PC-9 (cell line): ENCODE results near the gene PARP2. TPM values are rescaled to one million over a fixed set of nuclear protein-coding genes. Genes with fewer than 3 reads are reported as not detected.

Experiments used
- BruUV-seq: library from RNA; stranded (reverse); fragments of 400-500 nt; replicated peaks from 2 replicates; lab custom pipeline; 2021; lab: Mats Ljungman, UMichigan
- CTCF ChIA-PET: fragments of 300-600 bp; sonication (Branson Sonifier 250); formaldehyde crosslinking; loops from one replicate; lab custom pipeline; 2022; ENCODE audit warnings: antibody characterized with exemption; lab: Charles Lee
- POLR2A ChIA-PET: fragments of 300-600 bp; sonication (Branson Sonifier 250); formaldehyde crosslinking; loops from one replicate; lab custom pipeline; 2022; ENCODE audit warnings: antibody characterized with exemption; ENCODE audit not compliant: unreplicated experiment; lab: Charles Lee
- DNase-seq, 2 experiments: peaks; one replicate each; pipeline versions ENCODE4 v3.0.0 to v3.0.0-alpha.2; 2015 to 2022; ENCODE audit warnings: mixed read lengths in 1 of 2
- H2AFZ ChIP-seq: fragments of 200-600 bp; sonication (generic); 2 replicates; pipeline ENCODE4 v1.8.1; 2017; ENCODE audit warnings: antibody characterized with exemption
- H3F3A ChIP-seq: fragments of 200-600 bp; sonication (generic); 2 replicates; pipeline ENCODE4 v1.8.1; 2017; ENCODE audit warnings: antibody characterized with exemption, mild to moderate bottlenecking, low read depth; ENCODE audit not compliant: insufficient read depth
- H3K27ac ChIP-seq: fragments of 200-600 bp; sonication (generic); 2 replicates; pipeline ENCODE4 v1.6.1; 2016; ENCODE audit warnings: mixed run types
- H3K27me3 ChIP-seq: fragments of 200-600 bp; sonication (generic); 2 replicates; pipeline ENCODE4 v1.6.1; 2016; ENCODE audit warnings: low read depth, mixed run types; ENCODE audit not compliant: insufficient read depth
- H3K36me3 ChIP-seq: fragments of 200-600 bp; sonication (generic); 2 replicates; pipeline ENCODE4 v1.6.1; 2016; ENCODE audit warnings: low read depth, mixed run types
- H3K4me1 ChIP-seq: fragments of 200-600 bp; sonication (generic); replicated peaks from 2 replicates; pipeline ENCODE4 v1.6.1; 2016; ENCODE audit warnings: mixed run types; ENCODE audit not compliant: insufficient read depth
- H3K4me2 ChIP-seq: fragments of 200-600 bp; sonication (generic); 2 replicates; pipeline ENCODE4 v1.6.1; 2017; ENCODE audit warnings: mixed run types
- H3K4me3 ChIP-seq: fragments of 200-600 bp; sonication (generic); 2 replicates; pipeline ENCODE4 v1.6.1; 2016; ENCODE audit warnings: mixed run types
- H3K79me2 ChIP-seq: fragments of 200-600 bp; sonication (generic); 2 replicates; pipeline ENCODE4 v1.6.1; 2017; ENCODE audit warnings: low read depth, mixed run types
- H3K9me2 ChIP-seq: fragments of 200-600 bp; sonication (generic); 2 replicates; pipeline ENCODE4 v1.8.1; 2017; ENCODE audit warnings: mild to moderate bottlenecking; ENCODE audit not compliant: insufficient read depth
- H3K9me3 ChIP-seq: fragments of 200-600 bp; sonication (generic); 2 replicates; pipeline ENCODE4 v1.8.1; 2016; ENCODE audit warnings: low read depth; ENCODE audit not compliant: insufficient read depth
- H4K20me1 ChIP-seq: fragments of 200-600 bp; sonication (generic); 2 replicates; pipeline ENCODE4 v1.8.1; 2017; ENCODE audit not compliant: insufficient read depth
- CTCF ChIP-seq: fragments of 200-600 bp; sonication (generic); conservative IDR thresholded peaks from 2 replicates; pipeline ENCODE4 v1.6.1; 2017; ENCODE audit warnings: mixed run types, antibody characterized with exemption, mild to moderate bottlenecking, moderate library complexity
- EZH2 ChIP-seq: fragments of 200-600 bp; sonication (generic); IDR thresholded peaks from 2 replicates; pipeline ENCODE4 v1.8.0; 2017; ENCODE audit warnings: antibody characterized with exemption, low read depth
- intact Hi-C: fragments of 100-400 bp; cut with micrococcal nuclease; formaldehyde crosslinking; loops from one replicate; pipeline ENCODE4 v1.10.0; 2022; ENCODE audit not compliant: unreplicated experiment
- total RNA-seq: library from RNA; stranded (reverse); gene quantifications from 2 replicates; pipeline ENCODE4 v1.2.3, GENCODE V29; 2021

The PARP2 gene
- total RNA-seq, 1 experiment from 2014 or later: 22.1 TPM

DNA sequence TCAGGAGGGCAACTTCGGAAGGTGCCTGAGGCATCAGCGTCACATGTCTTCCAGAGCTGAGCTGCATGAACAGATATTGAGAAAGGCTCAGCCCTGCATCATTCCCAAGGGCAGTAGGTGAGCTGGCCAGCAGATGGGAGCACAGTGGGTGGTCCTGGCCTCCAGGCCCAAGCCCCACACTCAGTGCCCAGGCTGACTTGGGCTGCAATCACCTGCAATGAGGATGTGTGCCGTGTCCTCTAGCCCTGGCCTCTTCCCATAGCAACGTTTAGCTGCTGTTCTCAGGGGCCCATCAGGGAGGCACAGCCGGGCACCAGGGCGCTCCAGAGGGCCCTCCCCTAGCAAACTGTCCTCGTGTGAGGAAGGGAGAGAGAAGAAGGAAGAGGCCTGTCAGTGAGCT is 37.9 kb downstream of the PARP2 start:
- H3K4me2 ChIP-seq: no peak overlapping the region
- no peak overlapping the region for H3K4me3 ChIP-seq
- H3K9me3 ChIP-seq: no peaks in the 10 kb centered on the region
- no TSS peak for BruUV-seq
- POLR2A ChIA-PET: no interaction called here
- no peaks in the 10 kb centered on the region for H3K4me1 ChIP-seq
- H3K36me3 ChIP-seq: no peaks in the 10 kb centered on the region
- no peaks in the 10 kb centered on the region for H3F3A ChIP-seq
- no peak for DNase-seq
- H3K79me2 ChIP-seq: no peaks in the 10 kb centered on the region
- H3K27ac ChIP-seq: no peak overlapping the region
- no peak overlapping the region for H2AFZ ChIP-seq
- H3K27me3 ChIP-seq: no peaks in the 10 kb centered on the region
- no peaks in the 10 kb centered on the region for H4K20me1 ChIP-seq
- CTCF ChIA-PET: no interaction called here
- H3K9me2 ChIP-seq: no peaks in the 10 kb centered on the region
- intact Hi-C loops: no loop called here
- no peak for TF ChIP-seq EZH2
- no peak for TF ChIP-seq CTCF

GRCh38 chr14:20382526-20382925 is 39.1 kb downstream of the PARP2 start:
- Histone ChIP-seq H4K20me1 (no peaks in the 10 kb centered on the region), H3K9me2 (no peaks in the 10 kb centered on the region), H2AFZ (no peak overlapping the region), H3K36me3 (no peaks in the 10 kb centered on the region), H3F3A (no peaks in the 10 kb centered on the region), H3K9me3 (no peaks in the 10 kb centered on the region), H3K4me2 (no peak overlapping the region), H3K27ac (no peak overlapping the region), H3K4me1 (no peaks in the 10 kb centered on the region), H3K27me3 (no peaks in the 10 kb centered on the region), H3K4me3 (no peak overlapping the region), H3K79me2 (no peaks in the 10 kb centered on the region)
- TF ChIP-seq EZH2: no peak
- TF ChIP-seq CTCF: no peak
- ChIA-PET CTCF (no interaction called here), POLR2A (no interaction called here)
- BruUV-seq: no TSS peak
- no peak for DNase-seq
- intact Hi-C loops: no loop called here

- DNase-seq: no peak
- H3K4me2 ChIP-seq: no peak overlapping the region
- H3K4me1 ChIP-seq: no peaks in the 10 kb centered on the region
- no peak overlapping the region for H3K27ac ChIP-seq
- ChIA-PET CTCF (no interaction called here), POLR2A (no interaction called here)
- H3K79me2 ChIP-seq: no peaks in the 10 kb centered on the region
- TF ChIP-seq EZH2 (no peak), CTCF (no peak)
- no peaks in the 10 kb centered on the region for H3K27me3 ChIP-seq
- no peaks in the 10 kb centered on the region for H3F3A ChIP-seq
- no peaks in the 10 kb centered on the region for H4K20me1 ChIP-seq
- no peaks in the 10 kb centered on the region for H3K9me3 ChIP-seq
- no TSS peak for BruUV-seq
- H3K4me3 ChIP-seq: no peak overlapping the region
- no peak overlapping the region for H2AFZ ChIP-seq
- no peaks in the 10 kb centered on the region for H3K36me3 ChIP-seq
- intact Hi-C loops: no loop called here
- H3K9me2 ChIP-seq: no peaks in the 10 kb centered on the region
Measured at GRCh38 chr14:20383032-20383431, 39.6 kb downstream of the PARP2 start.
